ENCODE results near the gene PRR20G. TPM values are rescaled to one million over a fixed set of nuclear protein-coding genes. Genes with fewer than 3 reads are reported as not detected.

Gene PRR20G
- total and polyA plus RNA-seq, 10 of the 15 experiments (the other 5 are each of a cell fraction or from before 2014, with no cell fraction given), result not detected

- H2AFZ ChIP-seq (ENCODE audit: control insufficient read depth, low read depth, low read length), result no peak overlapping the region
- no peak overlapping the region for H3K4me2 ChIP-seq (ENCODE audit: control insufficient read depth, insufficient read depth)
- in situ Hi-C loops (cut with MboI) (no loop called here), intact Hi-C loops (cut with micrococcal nuclease; ENCODE audit: unreplicated experiment) (no loop called here)
- no peak overlapping the region for H3K9ac ChIP-seq (ENCODE audit: control insufficient read depth, insufficient read depth, low read length)
- no peak for ATAC-seq
- ChIA-PET CTCF (no interaction called here), RAD21 (ENCODE audit: unreplicated experiment) (no interaction called here), SMC1A (ENCODE audit: uncharacterized antibody, unreplicated experiment) (interaction anchor here (0.6 kb wide), 1 partner anchor 168 kb away, joined by 3 read pairs; no protein-coding TSS in a partner anchor), POLR2A (no interaction called here)
- DNase-seq (ENCODE audit: low read depth, low spot score), result no peak
- no peaks in the 10 kb centered on the region; the same call in 1 of the 2 replicates for H4K20me1 ChIP-seq (ENCODE audit: control insufficient read depth, insufficient read depth)
- no peaks in the 10 kb centered on the region for H3K79me2 ChIP-seq (ENCODE audit: control insufficient read depth, insufficient read depth, low read length)
- no peak for FAIRE-seq
- H3K4me3 ChIP-seq, result no peak overlapping the region
- no peak for TF ChIP-seq STAT1 (conservative IDR thresholded peaks at IDR 0.05)
- 44% methylated on average over 2 of the region's 2 CpGs for WGBS (ENCODE audit: insufficient coverage, insufficient replicate concordance, low lambda C conversion rate, missing lambda C conversion rate)
- no peak overlapping the region for H3K27ac ChIP-seq (ENCODE audit: control insufficient read depth, insufficient read depth)
- peaks cover 4% of the 10 kb centered on the region; the same call in 2 of the 3 replicates for H3K9me3 ChIP-seq (replicated peaks; ENCODE audit: control insufficient read depth, insufficient read depth, low read length)
- no peaks in the 10 kb centered on the region for H3K4me1 ChIP-seq (ENCODE audit: control insufficient read depth, insufficient read depth, low read length)
- H3K27me3 ChIP-seq (replicated peaks in 1 of 2; ENCODE audit: control insufficient read depth in 2 of 2, insufficient read depth in 2 of 2, low read length in 1 of 2), result no peaks in the 10 kb centered on the region
- no peaks in the 10 kb centered on the region for H3K36me3 ChIP-seq (ENCODE audit: control insufficient read depth in 2 of 2, insufficient read depth in 2 of 2, low read length in 1 of 2)
- no TSS peak for BruUV-seq (replicated peaks)
Measured at GRCh38 chr3:127330385-127330784, 42.5 kb upstream of the PRR20G start.

- ATAC-seq, result no peak
- RAD21 ChIA-PET (ENCODE audit: unreplicated experiment), result no interaction called here
- intact Hi-C loops (cut with micrococcal nuclease; ENCODE audit: unreplicated experiment), result no loop called here
Measured at GRCh38 chr3:127329631-127330285, 41.9 kb upstream of the PRR20G start.

More at GRCh38 chr3:127329631-127330285, 41.9 kb upstream of the PRR20G start:
- H4K20me1 ChIP-seq (ENCODE audit: control insufficient read depth, insufficient read depth), result no peaks in the 10 kb centered on the region; the same call in 1 of the 2 replicates
- no peak overlapping the region for H3K4me3 ChIP-seq
- no peak overlapping the region for H3K9ac ChIP-seq (ENCODE audit: control insufficient read depth, insufficient read depth, low read length)
- H3K27me3 ChIP-seq (replicated peaks in 1 of 2; ENCODE audit: control insufficient read depth in 2 of 2, insufficient read depth in 2 of 2, low read length in 1 of 2), result no peaks in the 10 kb centered on the region
- DNase-seq (ENCODE audit: low read depth, low spot score) (no peak), FAIRE-seq (no peak)
- H3K79me2 ChIP-seq (ENCODE audit: control insufficient read depth, insufficient read depth, low read length), result no peaks in the 10 kb centered on the region
- BruUV-seq (replicated peaks), result no TSS peak
- no peaks in the 10 kb centered on the region for H3K36me3 ChIP-seq (ENCODE audit: control insufficient read depth in 2 of 2, insufficient read depth in 2 of 2, low read length in 1 of 2)
- H3K27ac ChIP-seq (ENCODE audit: control insufficient read depth, insufficient read depth), result no peak overlapping the region
- ChIA-PET SMC1A (ENCODE audit: uncharacterized antibody, unreplicated experiment) (no interaction called here), CTCF (no interaction called here), POLR2A (no interaction called here)
- TF ChIP-seq SMAD5 (IDR thresholded peaks at IDR 0.05; ENCODE audit: low read depth) (no peak), NFIC (IDR thresholded peaks at IDR 0.05; ENCODE audit: low read depth, low read length) (no peak), ZNF24 (IDR thresholded peaks at IDR 0.05) (no peak)
- H3K4me1 ChIP-seq (ENCODE audit: control insufficient read depth, insufficient read depth, low read length), result no peaks in the 10 kb centered on the region
- in situ Hi-C loops (cut with MboI), result no loop called here
- H3K4me2 ChIP-seq (ENCODE audit: control insufficient read depth, insufficient read depth), result no peak overlapping the region
- H2AFZ ChIP-seq (ENCODE audit: control insufficient read depth, low read depth, low read length), result no peak overlapping the region
- WGBS (ENCODE audit: insufficient coverage, insufficient replicate concordance, low lambda C conversion rate, missing lambda C conversion rate), result 0% methylated on average over 2 of the region's 2 CpGs
- peaks cover 4% of the 10 kb centered on the region; the same call in 2 of the 3 replicates for H3K9me3 ChIP-seq (replicated peaks; ENCODE audit: control insufficient read depth, insufficient read depth, low read length)
